Suprapubic skin (tissue), 4 donors: Measurements from ENCODE around the gene RCN1. TPM values are rescaled to one million over a fixed set of nuclear protein-coding genes. Genes with fewer than 3 reads are reported as not detected.

Experiments
- DNase-seq, 2 donors: peaks; one replicate each; pipeline ENCODE4 v3.0.0-alpha.2; 2019; ENCODE audit warnings: low spot score in 2 of 2
- H3K27ac ChIP-seq: fragments of 200-600 bp; sonication (generic); one replicate; pipeline ENCODE4 v1.5.1; 2019
- H3K27me3 ChIP-seq: fragments of 200-600 bp; sonication (generic); one replicate; pipeline ENCODE4 v1.5.1; 2019
- H3K36me3 ChIP-seq: fragments of 200-600 bp; sonication (generic); one replicate; pipeline ENCODE4 v1.5.1; 2019
- H3K4me1 ChIP-seq: fragments of 200-600 bp; sonication (generic); one replicate; pipeline ENCODE4 v1.5.1; 2019
- H3K4me3 ChIP-seq: fragments of 200-600 bp; sonication (generic); one replicate; pipeline ENCODE4 v1.5.1; 2019; ENCODE audit warnings: mild to moderate bottlenecking
- H3K9me3 ChIP-seq: fragments of 200-600 bp; sonication (generic); one replicate; pipeline ENCODE4 v1.5.1; 2019
- CTCF ChIP-seq, 2 donors: fragments of 200-600 bp in 1 of 2; fragments of 450-650 bp in 1 of 2; sonication (generic) in 1 of 2; IDR thresholded peaks; one replicate each; pipeline ENCODE4 v1.5.1; 2016 to 2019; ENCODE audit warnings: antibody characterized with exemption in 2 of 2, mild to moderate bottlenecking in 1 of 2, moderate library complexity in 1 of 2
- EP300 ChIP-seq: sonication (generic); formaldehyde crosslinking; IDR thresholded peaks from one replicate; pipeline ENCODE4 v1.6.1; 2017; ENCODE audit warnings: antibody characterized with exemption
- POLR2A ChIP-seq, 2 donors: fragments of 450-650 bp; IDR thresholded peaks; one replicate each; pipeline ENCODE4 v1.6.1; 2017; ENCODE audit warnings: antibody characterized with exemption in 2 of 2, mild to moderate bottlenecking in 2 of 2, moderate library complexity in 2 of 2
- POLR2AphosphoS5 ChIP-seq, 3 donors: sonication (generic); formaldehyde crosslinking; IDR thresholded peaks; one replicate each; pipeline ENCODE4 v1.6.1; 2017; ENCODE audit warnings: antibody characterized with exemption in 3 of 3
- WGBS: methylation state at CpG from one replicate; pipeline ENCODE4 v1.1.5; 2018; 5-methylcytosine and 5-hydroxymethylcytosine counted together
- total RNA-seq, 4 donors: library from RNA; depleted of rRNA; stranded (reverse); fragments of >200 nt; gene quantifications; one replicate each; pipeline ENCODE4 v1.1.0, GENCODE V29; 2016

RCN1 gene
- total RNA-seq, 4 donors from 2014 or later: 19.7 to 29.0 (median 27.2) TPM

- 83% methylated on average over 1 of the region's 1 CpG for WGBS
- no peak for DNase-seq
- no peak for TF ChIP-seq CTCF (IDR thresholded peaks at IDR 0.05)
- TF ChIP-seq POLR2AphosphoS5 (IDR thresholded peaks at IDR 0.05): no peak
- no peak for TF ChIP-seq EP300
- TF ChIP-seq POLR2A (IDR thresholded peaks at IDR 0.05): no peak
- Histone ChIP-seq H3K4me1 (peaks cover 24% of the 10 kb centered on the region), H3K9me3 (no peaks in the 10 kb centered on the region), H3K4me3 (no peak overlapping the region), H3K36me3 (no peaks in the 10 kb centered on the region), H3K27ac (no peak overlapping the region), H3K27me3 (no peaks in the 10 kb centered on the region)
Observed at GRCh38 chr11:32087597-32087996, 3.3 kb upstream of the RCN1 start.

- H3K27me3 ChIP-seq: no peaks in the 10 kb centered on the region
- no peaks in the 10 kb centered on the region for H3K9me3 ChIP-seq
- no peak overlapping the region for H3K27ac ChIP-seq
- no peak overlapping the region for H3K4me3 ChIP-seq
- no peak for TF ChIP-seq CTCF (IDR thresholded peaks at IDR 0.05)
- no peak for TF ChIP-seq EP300
- TF ChIP-seq POLR2AphosphoS5 (IDR thresholded peaks at IDR 0.05): no peak
- no peak for TF ChIP-seq POLR2A (IDR thresholded peaks at IDR 0.05)
- 21% methylated on average over 4 of the region's 4 CpGs for WGBS
- no peaks in the 10 kb centered on the region for H3K36me3 ChIP-seq
- peaks cover 31% of the 10 kb centered on the region for H3K4me1 ChIP-seq
- DNase-seq: no peak
Observed at GRCh38 chr11:32088117-32088941, 2.5 kb upstream of the RCN1 start.

- H3K4me1 ChIP-seq: peaks cover 31% of the 10 kb centered on the region
- H3K27ac ChIP-seq: no peak overlapping the region
- TF ChIP-seq POLR2A (IDR thresholded peaks at IDR 0.05) (no peak), POLR2AphosphoS5 (IDR thresholded peaks at IDR 0.05) (no peak), EP300 (no peak), CTCF (IDR thresholded peaks at IDR 0.05) (no peak)
- peaks cover 4% of the 10 kb centered on the region for H3K36me3 ChIP-seq
- H3K27me3 ChIP-seq: no peaks in the 10 kb centered on the region
- H3K9me3 ChIP-seq: no peaks in the 10 kb centered on the region
- no peak for DNase-seq
- H3K4me3 ChIP-seq: peak overlapping the region; percentile 93
- WGBS: 74% methylated on average over 3 of the region's 4 CpGs
Observed at GRCh38 chr11:32092581-32093170, 1.8 kb downstream of the RCN1 start.

GRCh38 chr11:32094923-32095322 is 4.0 kb downstream of the RCN1 start:
- Histone ChIP-seq H3K9me3 (no peaks in the 10 kb centered on the region), H3K4me3 (no peak overlapping the region), H3K27me3 (no peaks in the 10 kb centered on the region), H3K4me1 (peaks cover 23% of the 10 kb centered on the region), H3K36me3 (peaks cover 21% of the 10 kb centered on the region), H3K27ac (no peak overlapping the region)
- no peak for DNase-seq
- TF ChIP-seq EP300 (no peak), POLR2AphosphoS5 (IDR thresholded peaks at IDR 0.05) (no peak), CTCF (IDR thresholded peaks at IDR 0.05) (no peak), POLR2A (IDR thresholded peaks at IDR 0.05) (no peak)
- WGBS: 46% methylated on average over 1 of the region's 1 CpG

- Histone ChIP-seq H3K27me3 (no peaks in the 10 kb centered on the region), H3K4me1 (peaks cover under 1% of the 10 kb centered on the region), H3K9me3 (no peaks in the 10 kb centered on the region), H3K27ac (no peak overlapping the region), H3K36me3 (peaks cover 54% of the 10 kb centered on the region), H3K4me3 (no peak overlapping the region)
- DNase-seq: no peak
- WGBS: 93% methylated on average over 8 of the region's 8 CpGs
- TF ChIP-seq CTCF (IDR thresholded peaks at IDR 0.05) (no peak), POLR2A (IDR thresholded peaks at IDR 0.05) (no peak), EP300 (no peak), POLR2AphosphoS5 (IDR thresholded peaks at IDR 0.05) (no peak)
Observed at GRCh38 chr11:32098142-32098903, 7.4 kb downstream of the RCN1 start.
